Neural progenitor cell (in vitro differentiated cells): ENCODE measurements around the gene TECTB. TPM values are rescaled to one million over a fixed set of nuclear protein-coding genes. Genes with fewer than 3 reads are reported as not detected.

ENCODE experiments used
- DNase-seq: peaks from one replicate; pipeline ENCODE4 v3.0.0-alpha.2; 2016; ENCODE audit warnings: low spot score
- H2AFZ ChIP-seq: fragments of 200-600 bp; sonication (generic); replicated peaks from 2 replicates; pipeline ENCODE4 v1.6.1; 2016; ENCODE audit warnings: antibody characterized with exemption
- H3F3A ChIP-seq: fragments of 200-600 bp; sonication (generic); 2 replicates; pipeline ENCODE4 v1.6.1; 2016; ENCODE audit warnings: antibody characterized with exemption, low read depth
- H3K27ac ChIP-seq: fragments of 200-600 bp; sonication (generic); 2 replicates; pipeline ENCODE4 v1.5.1; 2016; ENCODE audit warnings: mild to moderate bottlenecking
- H3K27me3 ChIP-seq: fragments of 200-600 bp; sonication (generic); 2 replicates; pipeline ENCODE4 v1.6.1; 2016; ENCODE audit warnings: mild to moderate bottlenecking, moderate library complexity
- H3K36me3 ChIP-seq: fragments of 200-600 bp; sonication (generic); 2 replicates; pipeline ENCODE4 v1.5.1; 2016
- H3K4me1 ChIP-seq: fragments of 200-600 bp; sonication (generic); 2 replicates; pipeline ENCODE4 v1.6.1; 2016; ENCODE audit warnings: mixed run types
- H3K4me2 ChIP-seq: fragments of 200-600 bp; sonication (generic); 2 replicates; pipeline ENCODE4 v1.6.1; 2016
- H3K4me3 ChIP-seq: fragments of 200-600 bp; sonication (generic); 2 replicates; pipeline ENCODE4 v1.5.1; 2016
- H3K79me2 ChIP-seq: fragments of 200-600 bp; sonication (generic); 2 replicates; pipeline ENCODE4 v1.6.1; 2016; ENCODE audit warnings: low read depth
- H3K9ac ChIP-seq: fragments of 200-600 bp; sonication (generic); 2 replicates; pipeline ENCODE4 v1.6.1; 2016
- H3K9me3 ChIP-seq: fragments of 200-600 bp; sonication (generic); 2 replicates; pipeline ENCODE4 v1.5.1; 2016; ENCODE audit warnings: low read depth
- H4K20me1 ChIP-seq: fragments of 200-600 bp; sonication (generic); 2 replicates; pipeline ENCODE4 v1.6.1; 2016; ENCODE audit warnings: low read depth
- H3K27ac Mint-ChIP-seq: 3 replicates; pipeline ENCODE4 v1.8.0; 2021; ENCODE audit warnings: mixed read lengths
- H3K27me3 Mint-ChIP-seq: 2 replicates; pipeline ENCODE4 v1.8.0; 2022; ENCODE audit warnings: low read depth, mild to moderate bottlenecking, inconsistent platforms, moderate library complexity, mixed read lengths; ENCODE audit not compliant: insufficient read depth
- H3K36me3 Mint-ChIP-seq: 3 replicates; pipeline ENCODE4 v1.8.0; 2021; ENCODE audit warnings: mixed read lengths
- H3K4me1 Mint-ChIP-seq: 3 replicates; pipeline ENCODE4 v1.8.0; 2021; ENCODE audit warnings: mixed read lengths
- H3K4me3 Mint-ChIP-seq: 3 replicates; pipeline ENCODE4 v1.8.0; 2021; ENCODE audit warnings: mild to moderate bottlenecking, moderate library complexity, mixed read lengths
- H3K9me3 Mint-ChIP-seq: 3 replicates; pipeline ENCODE4 v1.8.0; 2020; ENCODE audit warnings: mixed read lengths
- EZH2 ChIP-seq: fragments of 200-600 bp; sonication (generic); IDR thresholded peaks from 2 replicates; pipeline ENCODE4 v1.6.1; 2017; ENCODE audit warnings: antibody characterized with exemption, mild to moderate bottlenecking, moderate library complexity
- EZH2phosphoT487 ChIP-seq: fragments of 200-600 bp; sonication (generic); IDR thresholded peaks from 2 replicates; pipeline ENCODE4 v1.6.1; 2017; ENCODE audit warnings: antibody characterized with exemption
- total RNA-seq: library from RNA; depleted of rRNA; stranded (reverse); fragments of >200 nt; gene quantifications from 2 replicates; pipeline ENCODE4 v1.2.3, GENCODE V29; 2015; ENCODE audit warnings: low replicate concordance
- TF ChIP-seq, protein P1 (sequence below): fragments of 200-600 bp; sonication (generic); IDR thresholded peaks from 2 replicates; pipeline ENCODE4 v1.5.1; 2017; ENCODE audit warnings: antibody characterized with exemption, mild to moderate bottlenecking

The TECTB gene
- total RNA-seq, 1 donor from 2014 or later, result not detected

DNA sequence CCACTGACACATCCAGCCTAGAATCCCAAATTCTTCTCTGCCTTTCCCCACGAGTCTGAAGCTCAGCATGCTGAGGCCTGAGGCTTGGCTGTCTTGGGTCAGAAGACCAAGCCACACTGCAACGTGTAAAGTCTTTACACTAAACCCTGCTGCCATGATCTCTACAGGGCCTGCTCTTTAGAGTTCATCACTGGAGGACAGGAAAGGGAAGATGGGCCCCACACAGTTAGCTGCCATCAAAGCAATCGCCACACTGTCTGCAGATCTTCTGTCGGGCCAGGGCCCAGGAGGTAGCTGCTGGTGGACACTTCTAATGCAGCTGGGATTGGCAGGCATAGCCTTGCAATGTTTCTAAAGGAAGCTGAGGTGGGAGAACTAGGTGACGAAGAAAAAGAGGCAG is 8.4 kb upstream of the TECTB start:
- Histone ChIP-seq H3F3A (no peaks in the 10 kb centered on the region), H3K36me3 (no peaks in the 10 kb centered on the region), H3K4me3 (no peak overlapping the region), H3K27ac (no peak overlapping the region), H4K20me1 (no peaks in the 10 kb centered on the region), H3K9ac (no peak overlapping the region), H3K4me1 (peaks cover 15% of the 10 kb centered on the region), H2AFZ (no peak overlapping the region), H3K4me2 (no peak overlapping the region), H3K27me3 (no peaks in the 10 kb centered on the region), H3K9me3 (no peaks in the 10 kb centered on the region), H3K79me2 (no peaks in the 10 kb centered on the region)
- TF ChIP-seq EZH2phosphoT487, result no peak
- TF ChIP-seq, protein P1, sequence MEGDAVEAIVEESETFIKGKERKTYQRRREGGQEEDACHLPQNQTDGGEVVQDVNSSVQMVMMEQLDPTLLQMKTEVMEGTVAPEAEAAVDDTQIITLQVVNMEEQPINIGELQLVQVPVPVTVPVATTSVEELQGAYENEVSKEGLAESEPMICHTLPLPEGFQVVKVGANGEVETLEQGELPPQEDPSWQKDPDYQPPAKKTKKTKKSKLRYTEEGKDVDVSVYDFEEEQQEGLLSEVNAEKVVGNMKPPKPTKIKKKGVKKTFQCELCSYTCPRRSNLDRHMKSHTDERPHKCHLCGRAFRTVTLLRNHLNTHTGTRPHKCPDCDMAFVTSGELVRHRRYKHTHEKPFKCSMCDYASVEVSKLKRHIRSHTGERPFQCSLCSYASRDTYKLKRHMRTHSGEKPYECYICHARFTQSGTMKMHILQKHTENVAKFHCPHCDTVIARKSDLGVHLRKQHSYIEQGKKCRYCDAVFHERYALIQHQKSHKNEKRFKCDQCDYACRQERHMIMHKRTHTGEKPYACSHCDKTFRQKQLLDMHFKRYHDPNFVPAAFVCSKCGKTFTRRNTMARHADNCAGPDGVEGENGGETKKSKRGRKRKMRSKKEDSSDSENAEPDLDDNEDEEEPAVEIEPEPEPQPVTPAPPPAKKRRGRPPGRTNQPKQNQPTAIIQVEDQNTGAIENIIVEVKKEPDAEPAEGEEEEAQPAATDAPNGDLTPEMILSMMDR, result no peak
- TF ChIP-seq EZH2, result no peak
- Mint-ChIP-seq H3K27me3 (peaks cover 3% of the 10 kb centered on the region), H3K9me3 (no peaks in the 10 kb centered on the region), H3K4me3 (no peak overlapping the region), H3K36me3 (no peaks in the 10 kb centered on the region), H3K27ac (no peak overlapping the region), H3K4me1 (peaks cover 16% of the 10 kb centered on the region)
- no peak for DNase-seq

DNA sequence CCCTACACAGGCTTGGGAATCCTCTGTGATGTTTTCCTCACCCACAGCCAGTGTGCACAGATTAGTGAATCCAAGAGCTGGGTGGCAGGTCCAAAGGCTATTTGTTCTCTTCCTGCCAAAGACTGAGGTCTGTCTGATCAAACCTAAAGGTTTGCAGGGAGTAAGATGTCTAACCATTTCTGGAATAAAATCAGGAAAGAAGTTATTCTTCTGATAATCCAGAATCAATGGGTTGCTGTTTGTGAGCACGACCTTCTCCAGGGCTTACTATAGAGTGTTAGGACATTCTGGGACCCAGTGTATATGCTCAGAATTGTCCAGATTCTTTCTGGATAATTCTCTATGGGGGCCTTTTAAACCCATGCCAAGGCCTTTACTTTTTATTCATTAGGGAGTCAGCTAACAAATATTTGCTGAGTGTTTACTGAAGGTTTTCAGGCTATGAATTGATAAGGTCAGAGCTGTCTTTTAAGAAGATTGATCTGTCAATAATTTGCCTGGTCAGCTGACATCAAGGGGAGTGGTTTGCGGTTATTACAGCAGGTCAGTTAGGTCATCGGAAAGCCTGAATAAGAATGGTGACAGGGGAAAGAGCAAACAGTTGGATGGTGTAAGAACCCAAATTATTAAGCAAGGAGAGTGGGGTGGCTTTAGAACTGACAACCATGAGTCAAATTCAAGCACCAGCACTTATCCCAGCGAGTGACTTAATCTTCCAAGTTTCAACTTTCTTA is 7.5 kb upstream of the TECTB start:
- peaks cover 16% of the 10 kb centered on the region for H3K4me1 ChIP-seq
- Mint-ChIP-seq H3K36me3 (no peaks in the 10 kb centered on the region), H3K4me3 (no peak overlapping the region), H3K9me3 (no peaks in the 10 kb centered on the region), H3K27ac (no peak overlapping the region), H3K27me3 (peaks cover 3% of the 10 kb centered on the region), H3K4me1 (peaks cover 17% of the 10 kb centered on the region)
- no peak for DNase-seq
- no peaks in the 10 kb centered on the region for H3K27me3 ChIP-seq
- no peaks in the 10 kb centered on the region for H4K20me1 ChIP-seq
- H3K79me2 ChIP-seq, result no peaks in the 10 kb centered on the region
- H3K4me2 ChIP-seq, result no peak overlapping the region
- no peak overlapping the region for H3K27ac ChIP-seq
- H3F3A ChIP-seq, result no peaks in the 10 kb centered on the region
- H2AFZ ChIP-seq, result no peak overlapping the region
- TF ChIP-seq, protein P1, result no peak
- TF ChIP-seq EZH2 (no peak), EZH2phosphoT487 (no peak)
- no peak overlapping the region for H3K9ac ChIP-seq
- no peak overlapping the region for H3K4me3 ChIP-seq
- no peaks in the 10 kb centered on the region for H3K36me3 ChIP-seq
- H3K9me3 ChIP-seq, result no peaks in the 10 kb centered on the region

DNA sequence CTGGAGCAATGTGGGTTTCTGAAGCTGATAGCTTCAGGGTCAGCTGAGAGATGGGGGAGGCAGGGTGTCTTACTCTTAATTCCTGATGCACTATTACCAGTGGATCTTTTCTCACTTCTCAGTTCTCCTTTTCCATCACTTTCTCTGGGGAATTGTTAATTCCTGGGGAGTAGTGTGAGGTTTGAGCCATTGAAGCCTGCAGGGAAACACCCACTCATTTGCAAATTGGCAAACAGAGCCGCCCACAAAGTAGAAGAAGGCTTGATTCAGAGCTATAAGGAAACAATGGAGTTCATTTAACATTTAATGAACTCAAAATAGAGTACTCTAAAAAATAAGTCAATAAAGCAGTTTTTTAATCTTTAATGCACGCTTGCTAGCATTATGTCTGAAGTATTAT is 4.3 kb upstream of the TECTB start:
- Histone ChIP-seq H3K9me3 (no peaks in the 10 kb centered on the region), H3K79me2 (no peaks in the 10 kb centered on the region), H3K4me1 (peaks cover 16% of the 10 kb centered on the region), H3K27ac (no peak overlapping the region), H3K36me3 (no peaks in the 10 kb centered on the region), H3F3A (no peaks in the 10 kb centered on the region), H2AFZ (peak overlapping the region; percentile 30), H3K4me2 (peak overlapping the region; percentile 58), H3K4me3 (no peak overlapping the region), H4K20me1 (no peaks in the 10 kb centered on the region), H3K9ac (no peak overlapping the region), H3K27me3 (no peaks in the 10 kb centered on the region)
- H3K27me3 Mint-ChIP-seq, result peaks cover 3% of the 10 kb centered on the region
- no peaks in the 10 kb centered on the region for H3K9me3 Mint-ChIP-seq
- peaks cover 17% of the 10 kb centered on the region for H3K4me1 Mint-ChIP-seq
- no peaks in the 10 kb centered on the region for H3K36me3 Mint-ChIP-seq
- no peak for DNase-seq
- no peak overlapping the region for H3K27ac Mint-ChIP-seq
- TF ChIP-seq, protein P1, result no peak
- TF ChIP-seq EZH2phosphoT487 (no peak), EZH2 (no peak)
- no peak overlapping the region for H3K4me3 Mint-ChIP-seq
